HG03064 (cell line): ENCODE results near the gene ADARB1.

Experiments
- ATAC-seq: cut with Tn5 transposase; IDR thresholded peaks from one replicate; pipeline ENCODE4 v1.9.1; 2021; ENCODE audit warnings: low read depth; ENCODE audit not compliant: unreplicated experiment

The ADARB1 gene

DNA sequence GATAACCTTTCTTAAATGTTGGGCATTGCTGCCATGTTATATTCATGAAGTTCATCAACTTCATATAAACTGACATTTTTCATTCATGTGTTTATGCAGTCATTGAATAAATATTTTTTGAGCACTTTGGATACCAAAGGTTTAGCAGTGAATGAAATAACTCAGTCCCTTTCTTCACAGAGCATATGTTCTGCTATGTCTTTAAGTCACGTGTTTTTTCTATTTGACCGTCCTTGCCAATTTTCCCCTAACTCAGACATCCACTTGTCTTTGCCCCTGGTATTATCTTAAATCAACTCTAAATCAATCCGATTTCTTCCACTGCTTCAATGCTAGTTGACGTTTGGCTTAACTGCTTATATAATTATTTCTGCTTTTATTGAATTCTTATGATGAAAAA, 16.6 kb downstream of the ADARB1 start:
- ATAC-seq: no peak

DNA sequence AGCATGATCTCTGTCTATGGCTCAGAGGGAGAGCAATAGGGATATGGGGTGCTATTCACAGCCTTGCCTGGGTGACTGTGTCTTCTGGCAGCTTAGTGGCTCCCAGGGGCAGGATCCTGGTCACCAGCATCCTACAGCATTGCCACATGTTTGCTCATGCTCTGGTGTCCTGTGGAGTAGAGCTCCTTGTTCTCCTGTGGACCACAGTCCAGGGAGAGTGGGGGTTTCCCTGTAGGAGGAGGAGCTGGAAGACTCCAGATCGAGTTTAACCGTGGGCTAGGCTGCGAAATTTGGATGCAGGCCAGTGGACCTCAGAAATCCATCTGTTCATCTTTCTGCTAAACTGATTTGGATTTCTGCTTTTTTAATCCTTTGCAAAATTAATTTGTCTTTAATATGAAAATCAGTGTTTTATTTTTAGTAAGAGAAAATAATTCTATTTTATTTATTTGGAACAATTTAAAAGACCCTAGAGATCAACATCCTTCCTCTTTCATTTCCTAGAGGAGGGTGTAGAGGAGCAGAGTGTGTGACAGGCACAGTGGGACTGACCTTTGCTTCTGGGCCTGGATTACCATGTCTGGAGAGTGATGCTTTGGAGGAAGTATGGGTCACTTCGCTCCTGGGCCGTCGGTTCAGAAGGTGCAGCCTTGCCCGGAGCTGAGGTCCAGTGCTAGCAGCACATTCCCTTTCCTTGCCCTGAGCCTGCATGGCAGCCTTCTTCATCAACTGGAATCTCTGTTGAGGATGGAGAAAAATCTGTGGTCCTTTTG, 17.4 kb downstream of the ADARB1 start:
- no peak for ATAC-seq

DNA sequence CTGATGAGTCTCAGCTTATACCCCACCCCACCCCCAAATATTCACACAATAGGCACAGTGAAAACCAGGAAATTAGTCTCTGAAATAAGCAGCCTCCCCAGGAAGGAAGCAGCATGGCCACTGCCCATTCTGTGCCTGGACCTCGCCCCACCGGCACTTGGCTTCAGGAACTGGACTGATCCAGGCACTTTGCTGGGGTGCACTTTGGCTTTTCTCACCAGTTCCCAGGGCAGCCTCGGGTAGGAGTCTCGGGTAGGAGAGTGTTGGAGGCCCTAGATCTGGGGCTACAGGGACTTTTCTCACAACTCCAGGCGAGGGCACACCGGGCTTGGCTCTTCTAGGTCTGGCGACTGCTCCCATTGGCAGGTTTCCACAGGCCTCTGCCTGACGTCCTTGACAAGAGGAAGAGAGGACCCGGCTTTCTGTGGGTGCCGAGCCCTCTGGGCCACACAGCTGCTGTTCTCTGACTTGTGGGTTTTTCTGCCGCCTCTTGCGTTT, 18.7 kb downstream of the ADARB1 start:
- no peak for ATAC-seq

DNA sequence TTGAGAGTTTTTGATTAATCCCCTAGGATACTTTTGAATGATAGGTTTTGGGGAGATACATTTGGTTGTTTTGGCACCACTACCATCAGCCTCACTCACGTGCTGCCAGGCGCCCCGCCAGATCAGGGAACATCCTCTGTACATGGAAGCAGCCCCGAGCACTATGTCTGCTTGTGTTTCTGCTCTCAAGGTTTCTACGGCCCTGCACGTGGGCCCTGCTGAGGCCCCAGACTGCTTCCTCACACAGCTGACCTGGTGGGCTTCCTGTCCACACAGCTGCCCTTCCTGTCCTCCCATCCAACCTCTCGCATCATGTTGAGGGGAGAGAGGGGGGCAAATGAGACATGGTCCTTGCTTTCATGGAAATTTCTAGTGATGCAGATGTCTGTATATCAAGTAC, 20.0 kb downstream of the ADARB1 start:
- ATAC-seq: no peak

DNA sequence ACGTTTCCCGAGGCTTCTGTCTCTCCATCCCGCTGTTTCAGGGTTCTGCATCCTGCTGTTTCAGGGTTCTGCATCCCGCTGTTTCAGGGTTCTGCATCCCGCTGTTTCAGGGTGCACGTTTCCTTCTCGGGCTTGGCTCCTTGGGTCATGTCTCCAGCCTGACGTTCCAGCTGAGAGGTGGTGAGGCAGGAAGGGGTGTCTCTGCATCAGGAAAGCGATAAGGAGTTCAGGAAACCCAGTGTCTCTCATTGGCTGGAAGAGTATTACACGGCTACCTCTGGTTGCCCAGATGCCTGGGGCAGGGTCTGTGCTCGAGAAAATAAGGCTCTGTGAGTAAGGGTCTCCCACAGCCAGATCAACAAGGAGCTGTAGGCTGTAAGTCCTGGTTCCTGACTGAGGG, 21.1 kb downstream of the ADARB1 start:
- ATAC-seq: no peak

DNA sequence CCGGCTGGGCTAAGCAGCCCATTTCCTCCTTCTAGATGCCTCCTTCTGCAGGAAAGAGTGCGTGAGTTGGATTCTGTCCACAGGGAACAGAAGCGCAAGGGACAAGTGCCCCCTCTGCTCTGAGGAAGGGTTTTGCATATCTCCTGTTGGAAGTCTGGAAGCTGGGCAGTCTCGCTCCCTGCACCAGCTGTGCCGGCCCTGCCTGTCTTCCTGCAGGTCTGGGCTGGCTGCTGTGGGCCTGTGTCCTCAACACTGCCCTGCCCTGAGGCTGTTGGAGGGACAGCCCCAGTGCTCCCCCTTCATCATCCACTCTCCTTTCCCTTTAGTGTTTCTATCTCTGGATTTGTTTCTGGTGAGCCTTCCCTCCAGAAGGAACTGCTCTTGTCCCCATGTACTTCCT, 21.8 kb downstream of the ADARB1 start:
- no peak for ATAC-seq

DNA sequence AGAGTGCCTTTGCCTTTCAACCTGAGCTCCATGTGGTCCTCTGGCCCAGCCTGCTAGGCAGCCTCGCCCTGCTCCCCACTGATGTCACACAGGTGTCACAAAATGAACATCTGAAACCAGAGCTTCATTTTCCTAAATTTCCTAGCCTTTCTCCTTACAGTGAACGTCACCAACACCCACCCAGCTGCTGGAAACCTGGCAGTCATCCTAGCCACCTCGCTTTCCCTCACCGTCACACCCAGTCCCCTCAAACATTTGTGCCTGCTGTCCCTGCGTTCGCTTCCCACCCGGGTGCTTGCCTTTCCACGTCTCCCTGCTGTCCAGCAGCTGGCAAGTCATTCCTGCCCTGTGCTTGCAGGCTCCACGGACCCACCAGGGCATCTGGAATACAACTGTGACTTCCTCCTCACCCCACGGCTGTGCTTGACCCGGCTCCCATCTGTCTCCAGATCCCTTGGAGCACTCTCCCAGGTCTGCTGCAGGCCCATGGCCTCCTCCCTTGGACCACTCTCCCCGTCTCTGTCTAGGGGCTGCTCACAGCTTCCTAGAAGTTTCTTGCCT, 23.5 kb downstream of the ADARB1 start:
- no peak for ATAC-seq

DNA sequence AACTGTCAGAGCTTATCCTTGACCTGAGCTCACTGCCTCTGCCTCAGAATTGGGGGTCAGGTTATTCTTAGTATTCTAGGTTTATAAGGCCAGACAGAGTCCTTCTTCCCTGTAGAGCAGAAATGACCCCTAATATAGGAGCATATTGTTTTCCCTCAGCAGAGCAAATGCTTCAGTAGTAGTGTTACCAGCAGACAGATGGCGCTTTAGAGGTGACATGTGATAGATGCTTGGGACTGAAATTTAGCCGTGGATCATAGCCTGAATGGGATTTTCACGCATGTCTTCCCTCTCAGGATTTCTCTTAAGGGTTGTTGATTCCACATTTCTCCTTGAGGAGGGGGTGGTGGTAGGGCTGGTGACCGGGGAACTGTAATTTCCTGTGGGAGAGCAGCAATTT, 24.5 kb downstream of the ADARB1 start:
- ATAC-seq: no peak

DNA sequence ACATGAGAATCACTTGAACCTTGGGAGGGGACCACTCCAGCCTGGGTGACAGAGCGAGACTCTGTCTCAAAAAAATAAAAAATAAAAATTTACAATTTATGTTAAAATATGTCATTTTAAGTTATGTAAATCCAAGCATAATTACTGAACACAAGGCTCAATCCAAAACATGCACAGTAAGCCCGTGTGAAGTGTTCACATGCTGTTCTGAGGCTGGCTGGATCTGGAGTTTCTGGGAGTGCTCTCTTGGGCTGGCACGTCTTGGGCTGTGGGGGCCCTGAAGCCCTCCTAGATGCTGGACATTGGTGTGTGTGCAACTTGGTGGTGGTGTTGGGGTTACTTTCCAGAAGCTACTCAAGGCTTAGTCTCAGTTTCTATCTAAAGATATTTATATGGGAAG, 25.2 kb downstream of the ADARB1 start:
- no peak for ATAC-seq

DNA sequence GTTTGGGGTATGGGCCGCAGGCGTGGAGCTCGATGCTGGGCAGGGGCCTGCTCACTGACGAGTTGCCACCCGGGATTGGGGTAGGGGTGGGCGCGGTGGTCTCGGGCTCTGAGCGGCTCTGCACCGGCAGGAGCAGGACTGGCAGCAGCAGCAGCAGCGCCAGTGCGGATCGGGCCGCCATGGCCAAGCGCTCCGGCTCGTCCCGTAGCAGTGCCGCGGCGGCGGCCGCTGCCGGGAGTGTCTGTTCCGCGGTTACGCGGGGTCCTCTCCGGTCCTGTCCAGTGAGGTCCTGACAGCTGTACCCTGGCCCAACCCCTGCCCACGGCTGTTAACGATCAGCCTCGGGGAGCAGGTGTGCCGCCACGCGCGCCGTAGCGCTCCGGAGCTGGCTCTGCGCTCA, 26.5 kb downstream of the ADARB1 start:
- no peak for ATAC-seq

DNA sequence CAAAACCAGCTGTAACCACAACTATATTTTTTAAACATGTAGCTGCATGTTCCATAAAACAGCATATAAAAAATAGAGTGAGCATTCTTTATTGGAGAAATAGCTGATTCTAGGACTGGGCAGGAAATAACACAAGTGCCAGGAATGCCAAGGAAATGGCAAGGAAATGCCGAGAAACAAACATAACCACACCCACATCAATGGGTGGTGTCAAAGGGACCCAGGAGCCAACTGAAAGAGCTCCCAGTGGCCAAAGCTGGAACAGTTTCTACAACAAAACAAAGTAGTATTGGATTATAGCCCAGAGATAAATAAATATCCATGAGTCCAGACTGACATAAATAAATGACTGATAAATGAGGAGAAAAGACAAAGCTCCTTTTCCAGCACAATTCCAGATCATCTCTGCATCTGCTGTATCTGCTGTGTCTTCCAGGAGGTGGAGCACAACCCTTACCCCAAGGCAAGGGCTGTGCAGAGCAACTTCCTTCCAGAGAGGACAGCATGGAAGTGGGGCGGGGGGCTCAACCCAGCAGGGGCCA, 28.1 kb downstream of the ADARB1 start:
- no peak for ATAC-seq

DNA sequence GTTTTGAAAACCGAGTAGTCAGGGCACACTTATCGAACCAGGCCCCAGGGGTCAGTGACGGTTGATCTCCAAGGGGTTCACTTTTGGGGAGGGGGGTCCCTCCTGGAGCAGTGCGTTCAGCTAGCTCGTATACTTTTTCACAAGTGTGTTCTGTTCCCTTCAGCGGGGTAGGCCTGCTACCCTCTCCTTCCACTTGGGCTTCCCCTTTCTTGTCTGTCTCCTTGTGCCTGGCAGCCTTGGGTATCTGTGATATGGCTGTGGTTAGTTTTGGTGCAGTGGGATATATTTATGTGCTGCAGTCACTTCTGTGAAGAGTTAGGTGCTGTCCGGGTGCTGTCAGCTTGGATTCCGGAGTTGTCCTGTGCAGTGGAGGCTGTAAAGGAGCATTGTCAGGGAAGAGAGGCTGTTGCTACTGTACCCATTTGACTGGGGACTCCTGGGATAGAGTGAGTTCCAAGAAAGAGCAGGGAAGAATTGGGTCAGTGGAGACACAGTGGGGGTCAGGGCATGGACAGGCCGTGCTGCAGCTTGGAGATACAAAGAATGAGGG, 29.7 kb downstream of the ADARB1 start:
- ATAC-seq: no peak

DNA sequence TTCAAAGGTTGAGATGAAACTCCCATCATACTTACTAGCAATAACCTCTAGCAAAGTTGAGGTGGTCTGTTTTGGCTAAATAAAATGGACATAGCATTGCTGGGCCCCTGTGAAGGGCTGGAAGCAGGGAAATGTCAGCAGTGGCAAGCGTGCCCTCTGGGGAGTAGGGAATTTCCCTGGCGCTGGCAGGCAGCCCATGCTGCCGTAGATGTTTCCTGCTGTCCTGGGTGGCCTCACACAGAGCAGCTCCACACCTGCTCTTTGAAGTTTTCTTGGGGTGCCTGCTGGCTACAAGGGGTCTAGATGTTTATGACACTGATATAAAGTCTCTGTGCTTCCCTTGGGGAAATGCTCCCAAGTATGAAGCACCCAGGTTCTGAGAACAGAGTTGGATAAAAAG, 30.2 kb downstream of the ADARB1 start:
- no peak for ATAC-seq

DNA sequence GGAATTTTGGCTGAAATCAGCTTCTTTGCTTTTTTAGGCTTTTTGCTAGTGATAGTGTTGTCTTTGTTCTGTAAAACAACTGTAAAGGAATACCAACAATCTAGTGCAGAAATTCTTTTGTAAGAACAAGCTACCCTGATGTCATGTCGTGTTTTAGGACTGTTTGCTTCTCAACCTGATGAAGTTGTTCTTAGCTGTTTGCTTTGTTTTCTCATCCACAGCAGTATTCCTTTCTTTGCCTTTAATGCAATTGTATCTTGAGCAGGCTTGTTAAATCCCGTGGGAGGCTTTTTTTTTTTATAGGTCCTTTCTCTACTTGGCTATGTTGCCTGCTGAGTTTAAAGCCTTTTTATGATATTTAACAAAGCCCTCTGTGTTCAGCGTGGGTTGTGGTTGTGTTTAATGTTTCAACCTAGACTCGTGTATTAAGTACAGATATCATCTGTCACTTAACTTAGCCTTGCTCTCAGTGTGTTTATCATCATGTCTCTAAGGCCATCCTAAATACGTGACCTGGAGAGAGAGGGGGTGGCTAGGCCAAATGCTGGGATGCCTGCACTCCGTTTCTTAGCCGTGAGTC, 31.6 kb downstream of the ADARB1 start:
- no peak for ATAC-seq

DNA sequence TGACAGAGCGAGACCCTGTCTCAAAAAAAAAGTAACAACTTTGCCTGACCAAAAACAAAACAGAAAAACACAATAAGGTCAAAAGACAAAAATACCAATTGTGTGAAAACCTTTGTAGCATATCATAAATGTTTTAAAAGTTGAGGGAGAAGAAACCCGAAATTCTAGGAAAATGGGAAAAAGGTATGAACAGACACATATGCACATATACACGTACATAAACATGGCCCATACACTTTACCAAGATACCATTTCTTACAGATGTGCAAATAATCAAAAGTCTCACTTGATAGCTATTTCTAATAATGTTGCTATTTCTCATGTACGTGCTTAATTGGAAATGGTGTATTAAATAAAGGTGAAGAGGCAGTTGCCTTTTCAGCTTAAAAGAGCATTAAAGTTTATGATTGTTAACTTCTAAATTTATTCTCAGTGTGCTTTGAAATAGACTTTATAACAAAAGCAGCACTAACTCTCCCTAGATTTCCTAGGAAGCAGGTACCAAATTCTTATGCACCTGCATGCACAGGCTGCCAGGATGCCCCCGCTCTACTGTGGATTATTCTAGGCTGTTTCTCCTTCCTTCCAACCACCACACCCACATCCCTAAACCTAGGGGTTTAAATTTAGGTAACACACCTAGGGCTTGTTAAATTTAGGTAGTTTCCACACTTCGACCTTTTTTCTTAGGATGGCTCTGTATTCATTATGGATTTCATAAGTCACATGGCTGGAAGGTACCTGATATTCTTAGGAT, 33.8 kb downstream of the ADARB1 start:
- no peak for ATAC-seq

DNA sequence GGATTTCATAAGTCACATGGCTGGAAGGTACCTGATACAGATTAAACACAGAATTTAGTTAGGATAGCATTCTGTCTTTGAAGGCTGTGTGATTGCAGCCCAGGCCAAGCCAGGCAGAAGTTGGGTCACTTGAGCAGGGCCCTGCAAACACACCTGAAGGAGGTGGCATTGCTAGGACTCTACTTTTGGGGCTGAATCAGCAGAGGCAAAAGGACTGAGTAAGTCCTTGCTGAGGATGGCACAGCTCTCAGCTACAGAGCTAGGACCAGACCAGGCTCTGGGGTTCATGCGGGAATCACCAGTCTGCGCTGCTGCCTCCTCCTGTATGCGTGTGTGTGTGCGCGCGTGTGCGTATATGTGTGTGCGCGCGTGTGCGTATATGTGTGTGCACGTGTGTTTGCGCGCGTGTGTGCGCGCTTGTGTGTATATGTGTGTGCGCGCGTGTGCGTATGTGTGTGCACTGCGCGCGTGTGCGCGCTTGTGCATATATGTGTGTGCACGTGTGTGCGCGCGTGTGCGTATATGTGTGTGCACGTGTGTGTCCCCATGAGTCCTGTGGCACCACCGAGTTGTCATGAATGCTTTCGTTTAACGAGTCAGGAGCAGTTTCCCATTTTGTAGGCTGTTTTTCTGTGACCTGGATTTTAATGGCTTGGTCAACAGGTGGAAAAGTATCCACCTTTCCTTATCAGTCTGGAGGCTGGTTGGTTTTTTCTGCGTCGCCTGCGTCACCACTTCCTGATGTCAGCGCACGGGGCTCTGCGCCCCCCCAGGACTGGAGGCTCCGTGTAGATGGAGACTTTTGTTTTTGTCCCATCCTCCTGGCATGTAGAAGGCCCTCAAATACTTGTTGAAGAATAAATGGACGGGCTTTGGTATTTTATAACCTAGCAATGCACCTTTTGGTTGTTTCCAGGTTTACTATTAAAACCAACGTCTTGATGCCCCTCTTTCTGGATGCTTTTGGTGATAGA, 34.7 kb downstream of the ADARB1 start:
- no peak for ATAC-seq

DNA sequence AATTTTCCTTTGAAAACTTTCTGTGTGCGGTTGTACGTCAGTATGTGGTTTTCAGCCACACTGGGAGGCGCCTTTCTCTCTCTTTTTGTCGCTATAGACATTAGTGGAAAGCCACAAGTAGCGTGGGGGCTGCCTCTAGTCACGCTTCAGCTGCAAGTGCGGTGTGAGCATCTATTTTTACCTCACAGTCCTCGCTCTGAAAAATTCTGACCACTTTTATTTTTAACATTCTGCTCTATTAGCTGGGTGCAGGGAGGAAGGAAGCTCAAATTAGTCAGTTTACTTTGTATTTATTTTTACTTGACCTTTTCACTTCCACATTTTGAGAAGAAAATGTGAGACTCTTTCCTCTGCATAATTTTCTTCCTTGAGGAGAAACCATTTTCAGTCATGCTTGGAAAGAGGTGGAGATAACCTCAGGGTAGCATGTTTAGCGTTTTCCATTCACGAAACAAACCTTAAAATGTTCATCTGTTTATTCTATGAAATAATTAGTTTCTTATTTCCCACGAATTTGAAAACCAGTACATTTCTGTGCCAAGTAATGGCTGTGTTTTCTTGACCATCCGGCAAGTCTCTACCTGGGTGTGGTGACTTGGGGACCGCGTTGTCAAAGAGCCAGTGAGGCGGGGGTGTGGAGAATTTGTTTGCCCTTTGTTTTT, 35.6 kb downstream of the ADARB1 start:
- ATAC-seq: peak; percentile 63

DNA sequence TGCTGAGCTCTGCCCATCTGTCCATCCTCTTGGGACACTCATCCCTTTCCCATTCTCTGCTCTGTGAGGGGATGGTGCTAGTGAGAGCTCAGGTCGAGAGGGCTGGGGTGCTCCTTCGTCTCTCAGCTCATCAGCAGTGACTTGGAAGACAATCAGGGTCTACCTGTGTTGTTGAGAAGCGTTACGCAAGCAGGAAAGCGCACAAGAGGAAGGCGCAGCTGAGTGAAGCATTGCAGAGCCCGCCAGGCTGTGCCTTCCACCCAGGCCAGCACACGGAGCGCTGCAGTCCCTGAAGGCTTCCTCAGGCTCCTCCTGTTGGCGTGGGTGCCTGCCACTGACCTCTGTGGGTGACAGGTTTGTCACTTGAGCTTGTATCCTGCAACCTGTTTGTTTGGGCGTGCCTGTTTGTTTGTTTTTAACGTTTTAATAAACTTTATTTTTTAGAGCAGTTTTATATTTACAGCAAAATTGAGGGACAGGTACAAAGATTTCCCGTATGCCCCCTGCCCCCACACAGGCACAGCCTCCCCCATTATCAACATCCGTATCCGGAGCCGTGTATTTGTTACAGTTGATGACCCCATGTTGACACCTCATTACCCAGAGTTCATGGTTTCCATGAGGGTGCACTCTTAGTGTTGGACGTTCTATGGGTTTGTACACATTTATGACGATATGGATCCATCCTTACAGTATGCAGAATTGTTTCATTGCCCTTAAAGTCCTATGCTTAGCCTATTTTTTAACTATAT, 36.7 kb downstream of the ADARB1 start:
- no peak for ATAC-seq
